ENCODE data around the gene HPD. TPM values are rescaled to one million over a fixed set of nuclear protein-coding genes. Genes with fewer than 3 reads are reported as not detected.

HPD gene
- total RNA-seq, 1 donor from 2014 or later: 1.8 TPM

DNA sequence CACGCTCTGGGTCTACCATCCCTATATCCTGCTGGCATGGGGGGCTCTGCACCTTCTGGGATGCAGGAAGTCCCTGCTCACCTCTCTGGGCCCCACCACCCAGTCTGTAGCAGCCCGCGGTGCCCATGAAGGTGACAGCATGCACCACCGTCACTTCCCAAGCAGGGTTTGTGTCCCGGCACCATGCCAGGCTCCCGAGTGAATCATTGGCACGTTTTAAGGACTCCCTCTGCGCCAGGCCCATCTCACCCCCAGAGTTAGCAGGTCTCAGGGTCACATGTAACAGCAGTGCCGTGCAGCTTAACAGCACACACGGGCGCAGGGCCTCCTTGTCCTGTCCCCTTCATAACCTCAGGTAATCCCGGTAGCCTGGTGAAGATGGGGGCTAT is 34.9 kb downstream of the HPD start:
- peaks cover 91% of the 10 kb centered on the region for H3K36me3 ChIP-seq
- TF ChIP-seq, protein P1, sequence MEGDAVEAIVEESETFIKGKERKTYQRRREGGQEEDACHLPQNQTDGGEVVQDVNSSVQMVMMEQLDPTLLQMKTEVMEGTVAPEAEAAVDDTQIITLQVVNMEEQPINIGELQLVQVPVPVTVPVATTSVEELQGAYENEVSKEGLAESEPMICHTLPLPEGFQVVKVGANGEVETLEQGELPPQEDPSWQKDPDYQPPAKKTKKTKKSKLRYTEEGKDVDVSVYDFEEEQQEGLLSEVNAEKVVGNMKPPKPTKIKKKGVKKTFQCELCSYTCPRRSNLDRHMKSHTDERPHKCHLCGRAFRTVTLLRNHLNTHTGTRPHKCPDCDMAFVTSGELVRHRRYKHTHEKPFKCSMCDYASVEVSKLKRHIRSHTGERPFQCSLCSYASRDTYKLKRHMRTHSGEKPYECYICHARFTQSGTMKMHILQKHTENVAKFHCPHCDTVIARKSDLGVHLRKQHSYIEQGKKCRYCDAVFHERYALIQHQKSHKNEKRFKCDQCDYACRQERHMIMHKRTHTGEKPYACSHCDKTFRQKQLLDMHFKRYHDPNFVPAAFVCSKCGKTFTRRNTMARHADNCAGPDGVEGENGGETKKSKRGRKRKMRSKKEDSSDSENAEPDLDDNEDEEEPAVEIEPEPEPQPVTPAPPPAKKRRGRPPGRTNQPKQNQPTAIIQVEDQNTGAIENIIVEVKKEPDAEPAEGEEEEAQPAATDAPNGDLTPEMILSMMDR (IDR thresholded peaks at IDR 0.05): no peak
- no peak overlapping the region for H3K27ac ChIP-seq
- no peak for DNase-seq
- no peaks in the 10 kb centered on the region for H3K27me3 ChIP-seq
- no peak for ATAC-seq
- no peak overlapping the region for H3K4me3 ChIP-seq
- intact Hi-C loops (cut with DNase I): no loop called here
- H3K4me1 ChIP-seq: peaks cover 3% of the 10 kb centered on the region
- H3K9me3 ChIP-seq: no peaks in the 10 kb centered on the region

DNA sequence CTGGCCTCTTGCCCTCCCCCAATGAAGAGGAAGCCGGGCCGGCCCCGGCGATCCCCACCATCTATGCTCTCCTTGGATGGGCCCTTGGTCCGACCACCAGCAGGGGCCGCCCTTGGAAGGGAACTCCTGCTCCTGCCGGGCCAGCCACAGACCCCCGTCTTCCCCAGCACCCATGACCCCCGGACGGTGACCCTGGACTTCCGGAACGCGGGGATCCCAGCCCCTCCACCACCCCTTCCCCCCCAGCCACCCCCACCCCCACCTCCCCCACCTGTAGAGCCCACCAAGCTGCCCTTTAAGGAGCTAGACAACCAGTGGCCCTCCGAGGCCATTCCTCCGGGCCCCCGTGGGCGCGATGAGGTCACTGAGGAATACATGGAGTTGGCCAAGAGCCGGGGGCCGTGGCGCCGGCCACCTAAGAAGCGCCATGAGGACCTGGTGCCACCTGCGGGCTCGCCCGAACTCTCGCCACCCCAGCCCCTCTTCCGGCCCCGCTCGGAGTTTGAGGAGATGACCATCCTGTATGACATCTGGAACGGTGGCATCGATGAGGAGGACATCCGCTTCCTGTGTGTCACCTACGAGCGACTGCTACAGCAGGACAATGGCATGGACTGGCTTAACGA is 35.4 kb downstream of the HPD start:
- H3K27me3 ChIP-seq: no peaks in the 10 kb centered on the region
- no peak for ATAC-seq
- no peak overlapping the region for H3K4me3 ChIP-seq
- H3K36me3 ChIP-seq: peaks cover 91% of the 10 kb centered on the region
- DNase-seq: no peak
- TF ChIP-seq, protein P1 (IDR thresholded peaks at IDR 0.05): no peak
- no peaks in the 10 kb centered on the region for H3K9me3 ChIP-seq
- H3K27ac ChIP-seq: no peak overlapping the region
- H3K4me1 ChIP-seq: peaks cover 3% of the 10 kb centered on the region
- intact Hi-C loops (cut with DNase I): no loop called here

DNA sequence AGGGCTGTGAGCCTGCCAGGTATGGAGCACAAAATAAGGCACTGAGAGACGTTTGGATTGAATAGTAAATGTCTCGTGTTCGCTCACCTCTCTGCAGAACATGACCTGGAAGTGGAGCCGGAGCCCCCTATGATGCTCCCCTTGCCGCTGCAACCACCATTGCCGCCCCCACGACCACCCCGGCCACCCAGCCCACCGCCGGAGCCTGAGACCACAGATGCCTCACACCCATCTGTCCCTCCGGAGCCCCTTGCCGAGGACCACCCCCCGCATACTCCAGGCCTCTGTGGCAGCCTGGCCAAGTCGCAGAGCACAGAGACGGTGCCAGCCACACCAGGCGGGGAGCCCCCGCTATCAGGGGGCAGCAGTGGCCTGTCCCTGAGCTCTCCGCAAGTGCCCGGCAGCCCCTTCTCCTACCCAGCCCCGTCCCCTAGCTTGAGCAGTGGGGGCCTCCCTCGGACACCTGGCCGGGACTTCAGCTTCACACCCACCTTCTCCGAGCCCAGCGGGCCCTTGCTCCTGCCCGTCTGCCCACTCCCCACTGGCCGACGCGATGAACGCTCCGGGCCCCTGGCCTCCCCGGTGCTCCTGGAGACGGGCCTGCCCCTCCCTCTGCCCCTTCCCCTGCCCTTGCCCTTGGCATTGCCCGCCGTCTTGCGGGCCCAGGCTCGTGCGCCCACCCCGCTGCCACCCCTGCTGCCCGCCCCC is 36.1 kb downstream of the HPD start:
- ATAC-seq: no peak
- Histone ChIP-seq H3K36me3 (peaks cover 91% of the 10 kb centered on the region), H3K9me3 (no peaks in the 10 kb centered on the region), H3K27me3 (no peaks in the 10 kb centered on the region), H3K4me1 (peaks cover 3% of the 10 kb centered on the region), H3K27ac (no peak overlapping the region), H3K4me3 (no peak overlapping the region)
- intact Hi-C loops (cut with DNase I): no loop called here
- TF ChIP-seq, protein P1 (IDR thresholded peaks at IDR 0.05): no peak
- DNase-seq: no peak

DNA sequence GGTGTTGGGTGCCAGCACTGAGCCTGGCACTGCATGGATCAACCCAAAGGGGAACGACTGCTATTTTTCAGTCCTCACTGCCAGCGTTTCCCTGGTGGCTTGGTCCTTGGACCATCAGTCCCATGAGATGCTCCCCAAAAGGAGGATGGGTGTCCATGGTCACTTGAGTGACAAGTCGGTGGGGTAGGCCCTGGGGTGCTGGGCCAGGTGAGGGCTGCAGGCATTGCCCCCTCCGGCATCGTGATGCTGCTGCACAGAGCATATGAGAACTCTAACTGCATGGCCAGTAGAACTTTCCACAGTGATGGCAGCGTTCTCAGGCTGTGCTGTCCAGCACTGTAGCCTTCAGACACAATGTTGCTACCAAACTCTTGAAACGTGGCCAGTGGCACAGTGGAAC is 38.6 kb downstream of the HPD start:
- ATAC-seq (no peak), DNase-seq (no peak)
- Histone ChIP-seq H3K27me3 (no peaks in the 10 kb centered on the region), H3K4me3 (no peak overlapping the region), H3K36me3 (peaks cover 97% of the 10 kb centered on the region), H3K9me3 (no peaks in the 10 kb centered on the region), H3K27ac (no peak overlapping the region), H3K4me1 (peaks cover under 1% of the 10 kb centered on the region)
- TF ChIP-seq, protein P1 (IDR thresholded peaks at IDR 0.05): no peak
- intact Hi-C loops (cut with DNase I): no loop called here

DNA sequence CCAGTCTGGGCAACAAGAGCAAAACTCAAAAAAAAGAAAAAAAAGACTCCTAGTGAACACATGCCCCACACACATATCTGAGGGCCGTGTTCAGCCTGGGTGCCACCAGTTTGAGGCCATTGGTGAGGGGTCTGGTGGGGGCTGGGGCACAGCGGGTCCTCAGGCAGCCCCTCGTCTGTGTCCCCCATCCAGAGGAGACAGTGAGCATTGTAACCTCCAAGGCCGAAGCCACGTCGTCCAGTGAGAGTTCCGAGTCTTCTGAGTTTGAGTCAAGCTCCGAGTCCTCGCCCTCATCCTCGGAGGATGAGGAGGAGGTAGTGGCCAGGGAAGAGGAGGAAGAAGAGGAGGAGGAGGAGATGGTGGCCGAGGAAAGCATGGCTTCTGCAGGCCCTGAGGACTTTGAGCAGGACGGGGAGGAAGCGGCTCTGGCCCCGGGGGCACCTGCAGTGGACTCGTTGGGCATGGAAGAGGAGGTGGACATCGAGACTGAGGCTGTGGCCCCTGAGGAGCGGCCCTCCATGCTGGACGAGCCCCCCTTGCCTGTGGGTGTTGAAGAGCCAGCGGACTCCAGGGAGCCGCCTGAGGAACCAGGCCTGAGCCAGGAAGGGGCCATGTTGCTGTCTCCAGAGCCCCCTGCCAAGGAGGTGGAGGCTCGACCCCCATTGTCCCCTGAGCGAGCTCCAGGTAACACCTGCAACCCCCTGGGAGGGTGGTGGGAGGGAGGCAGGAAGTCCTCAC is 39.3 kb downstream of the HPD start:
- Histone ChIP-seq H3K36me3 (peaks cover 97% of the 10 kb centered on the region), H3K4me3 (no peak overlapping the region), H3K27me3 (no peaks in the 10 kb centered on the region), H3K9me3 (no peaks in the 10 kb centered on the region), H3K4me1 (no peaks in the 10 kb centered on the region), H3K27ac (no peak overlapping the region)
- intact Hi-C loops (cut with DNase I): no loop called here
- TF ChIP-seq, protein P1 (IDR thresholded peaks at IDR 0.05): no peak
- no peak for DNase-seq
- ATAC-seq: no peak

Data from upper lobe of right lung (tissue), 1 donor.